ENCODE results near the gene ITGB5. TPM values are rescaled to one million over a fixed set of nuclear protein-coding genes. Genes with fewer than 3 reads are reported as not detected.

Gene ITGB5
- polyA plus RNA-seq, 1 experiment = 393 TPM

- CTCF ChIA-PET = interaction anchor here (0.8 to 6.7 kb wide), 4 partner anchors 15 to 125 kb away, joined by 3 to 43 read pairs (median 8); no protein-coding TSS in a partner anchor
- no peak for DNase-seq (ENCODE audit: low read depth)
- H3K36me3 ChIP-seq (ENCODE audit: control insufficient read depth, insufficient read depth, low read length) = no peaks in the 10 kb centered on the region; the same call in 1 of the 2 replicates
- H3K27me3 ChIP-seq (ENCODE audit: control insufficient read depth, insufficient read depth, low read length) = no peaks in the 10 kb centered on the region
- TF ChIP-seq, protein P1, sequence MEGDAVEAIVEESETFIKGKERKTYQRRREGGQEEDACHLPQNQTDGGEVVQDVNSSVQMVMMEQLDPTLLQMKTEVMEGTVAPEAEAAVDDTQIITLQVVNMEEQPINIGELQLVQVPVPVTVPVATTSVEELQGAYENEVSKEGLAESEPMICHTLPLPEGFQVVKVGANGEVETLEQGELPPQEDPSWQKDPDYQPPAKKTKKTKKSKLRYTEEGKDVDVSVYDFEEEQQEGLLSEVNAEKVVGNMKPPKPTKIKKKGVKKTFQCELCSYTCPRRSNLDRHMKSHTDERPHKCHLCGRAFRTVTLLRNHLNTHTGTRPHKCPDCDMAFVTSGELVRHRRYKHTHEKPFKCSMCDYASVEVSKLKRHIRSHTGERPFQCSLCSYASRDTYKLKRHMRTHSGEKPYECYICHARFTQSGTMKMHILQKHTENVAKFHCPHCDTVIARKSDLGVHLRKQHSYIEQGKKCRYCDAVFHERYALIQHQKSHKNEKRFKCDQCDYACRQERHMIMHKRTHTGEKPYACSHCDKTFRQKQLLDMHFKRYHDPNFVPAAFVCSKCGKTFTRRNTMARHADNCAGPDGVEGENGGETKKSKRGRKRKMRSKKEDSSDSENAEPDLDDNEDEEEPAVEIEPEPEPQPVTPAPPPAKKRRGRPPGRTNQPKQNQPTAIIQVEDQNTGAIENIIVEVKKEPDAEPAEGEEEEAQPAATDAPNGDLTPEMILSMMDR (IDR thresholded peaks at IDR 0.05; ENCODE audit: insufficient read depth, low read depth, low read length) = peak; percentile 11; the same call in 1 of the 2 replicates
- POLR2A ChIA-PET = no interaction called here
- peak overlapping the region; percentile 72 for H3K4me3 ChIP-seq (ENCODE audit: low read depth, low read length)
These were observed 753 bp downstream of the ITGB5 start for GRCh38 chr3:124886168-124887056.

- TF ChIP-seq, protein P1 (IDR thresholded peaks at IDR 0.05; ENCODE audit: insufficient read depth, low read depth, low read length) = no peak
- Histone ChIP-seq H3K27me3 (ENCODE audit: control insufficient read depth, insufficient read depth, low read length) (no peaks in the 10 kb centered on the region), H3K36me3 (ENCODE audit: control insufficient read depth, insufficient read depth, low read length) (no peaks in the 10 kb centered on the region; the same call in 1 of the 2 replicates), H3K4me3 (ENCODE audit: low read depth, low read length) (peak overlapping the region; percentile 72)
- DNase-seq (ENCODE audit: low read depth) = no peak
- CTCF ChIA-PET = interaction anchor here (0.6 to 6.7 kb wide), 4 partner anchors 16 to 124 kb away, joined by 4 to 43 read pairs (median 4); no protein-coding TSS in a partner anchor
- POLR2A ChIA-PET = no interaction called here
These were observed 1.5 kb downstream of the ITGB5 start for GRCh38 chr3:124885466-124886167.

GRCh38 chr3:124884474-124885101, 2.6 kb downstream of the ITGB5 start:
- Histone ChIP-seq H3K36me3 (ENCODE audit: control insufficient read depth, insufficient read depth, low read length) (no peaks in the 10 kb centered on the region; the same call in 1 of the 2 replicates), H3K27me3 (ENCODE audit: control insufficient read depth, insufficient read depth, low read length) (no peaks in the 10 kb centered on the region), H3K4me3 (ENCODE audit: low read depth, low read length) (no peak overlapping the region)
- CTCF ChIA-PET = interaction anchor here (0.6 to 1.0 kb wide), 3 partner anchors 17 to 127 kb away, joined by 3 to 4 read pairs (median 3); no protein-coding TSS in a partner anchor
- no peak for DNase-seq (ENCODE audit: low read depth)
- POLR2A ChIA-PET = interaction anchor here (0.6 to 0.7 kb wide), 2 partner anchors 72 to 208 kb away, joined by 3 to 4 read pairs; no protein-coding TSS in a partner anchor
- TF ChIP-seq, protein P1 (IDR thresholded peaks at IDR 0.05; ENCODE audit: insufficient read depth, low read depth, low read length) = no peak

- Histone ChIP-seq H3K27me3 (ENCODE audit: control insufficient read depth, insufficient read depth, low read length) (no peaks in the 10 kb centered on the region), H3K4me3 (ENCODE audit: low read depth, low read length) (no peak overlapping the region), H3K36me3 (ENCODE audit: control insufficient read depth, insufficient read depth, low read length) (no peaks in the 10 kb centered on the region; the same call in 1 of the 2 replicates)
- no peak for DNase-seq (ENCODE audit: low read depth)
- TF ChIP-seq, protein P1 (IDR thresholded peaks at IDR 0.05; ENCODE audit: insufficient read depth, low read depth, low read length) = no peak
- CTCF ChIA-PET = interaction anchor here (0.6 to 1.2 kb wide), 3 partner anchors 19 to 126 kb away, joined by 3 read pairs; no protein-coding TSS in a partner anchor
- POLR2A ChIA-PET = interaction anchor here (0.7 kb wide), 1 partner anchor 207 kb away, joined by 4 read pairs; no protein-coding TSS in a partner anchor
These were observed 3.2 kb downstream of the ITGB5 start for GRCh38 chr3:124883766-124884473.
